Lower lobe of right lung (tissue), 2 donors: ENCODE data around the gene DDI2. TPM values are rescaled to one million over a fixed set of nuclear protein-coding genes. Genes with fewer than 3 reads are reported as not detected.

Experiments
- ATAC-seq, 2 donors: fragments of 200-7000 bp; cut with Tn5 transposase; one replicate each; pipeline ENCODE4 v1.9.1; 2020 to 2022; ENCODE audit warnings: mild to moderate bottlenecking in 2 of 2, moderate library complexity in 2 of 2
- DNase-seq: peaks from one replicate; pipeline ENCODE4 v3.0.0-alpha.2; 2020
- H3K27ac ChIP-seq: fragments of 200-600 bp; one replicate; pipeline ENCODE4 v1.8.0; 2022
- H3K27me3 ChIP-seq: fragments of 200-600 bp; one replicate; pipeline ENCODE4 v1.8.0; 2022; ENCODE audit warnings: low read depth
- H3K36me3 ChIP-seq: fragments of 200-600 bp; one replicate; pipeline ENCODE4 v1.8.0; 2022; ENCODE audit warnings: mild to moderate bottlenecking
- H3K4me1 ChIP-seq: fragments of 200-600 bp; one replicate; pipeline ENCODE4 v1.8.0; 2022
- H3K4me3 ChIP-seq: fragments of 200-600 bp; one replicate; pipeline ENCODE4 v1.8.0; 2022; ENCODE audit warnings: mild to moderate bottlenecking
- H3K9me3 ChIP-seq: fragments of 200-600 bp; one replicate; pipeline ENCODE4 v1.8.0; 2022
- intact Hi-C: fragments of 100-400 bp; cut with DNase I; formaldehyde crosslinking; loops from one replicate; pipeline ENCODE4 v1.11.0; 2022
- total RNA-seq: library from RNA; stranded (reverse); fragmentation: NEBNext Ultra II Directional; extraction: Animal tissue kit (Norgen Biotek cat#: 25700); gene quantifications from one replicate; pipeline ENCODE4 v1.2.1, GENCODE V29; 2021
- TF ChIP-seq, protein P1 (sequence below): fragments of 200-600 bp; IDR thresholded peaks from one replicate; pipeline ENCODE4 v1.8.0; 2022; ENCODE audit warnings: antibody characterized with exemption, mild to moderate bottlenecking
- donor health status: DM: no; HTN: yes; CAD: no; lungs with severe emphysema.

The DDI2 gene
- total RNA-seq, 1 donor from 2014 or later, result 48.8 TPM

DNA sequence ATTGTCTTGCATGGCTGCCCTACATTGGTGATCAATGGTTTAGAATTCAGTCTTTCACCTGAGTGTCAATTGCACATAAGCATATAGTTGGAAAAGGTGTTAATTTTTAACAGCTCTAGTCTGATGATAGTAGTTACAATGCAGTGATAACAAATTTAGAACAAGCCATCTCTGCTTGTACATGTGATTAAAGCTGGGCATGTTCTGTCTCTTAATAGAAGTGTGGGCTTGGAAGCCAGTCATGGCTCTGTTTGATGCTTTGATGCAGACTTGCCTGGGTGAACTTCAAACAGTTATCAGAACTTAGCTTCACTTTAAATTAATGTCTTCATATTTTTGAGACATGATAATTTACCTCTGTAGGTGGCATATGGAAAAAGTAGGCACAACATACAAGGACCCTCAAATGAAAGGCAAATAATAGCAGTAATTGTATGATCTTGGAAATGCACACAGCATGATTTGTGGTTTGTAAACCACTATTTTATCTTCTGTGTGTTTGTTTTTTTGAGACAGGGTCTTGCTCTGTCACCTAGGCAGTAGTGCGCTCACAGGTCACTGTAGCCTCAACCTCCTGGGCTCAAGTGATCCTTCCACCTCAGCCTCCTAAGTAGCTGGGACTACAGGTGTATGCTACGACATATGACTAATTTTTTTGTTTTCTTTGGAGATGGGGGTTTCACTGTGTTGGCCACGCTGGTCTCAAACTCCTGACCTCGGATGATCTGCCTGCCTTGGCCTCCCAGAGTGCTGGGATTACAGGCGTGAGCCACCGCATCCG is 3.8 kb downstream of the DDI2 start:
- Histone ChIP-seq H3K27ac (peak overlapping the region; percentile 96), H3K27me3 (no peaks in the 10 kb centered on the region), H3K36me3 (no peaks in the 10 kb centered on the region), H3K9me3 (no peaks in the 10 kb centered on the region), H3K4me3 (no peak overlapping the region), H3K4me1 (peaks cover 80% of the 10 kb centered on the region)
- ATAC-seq, result no peak
- intact Hi-C loops, result no loop called here
- TF ChIP-seq, protein P1, sequence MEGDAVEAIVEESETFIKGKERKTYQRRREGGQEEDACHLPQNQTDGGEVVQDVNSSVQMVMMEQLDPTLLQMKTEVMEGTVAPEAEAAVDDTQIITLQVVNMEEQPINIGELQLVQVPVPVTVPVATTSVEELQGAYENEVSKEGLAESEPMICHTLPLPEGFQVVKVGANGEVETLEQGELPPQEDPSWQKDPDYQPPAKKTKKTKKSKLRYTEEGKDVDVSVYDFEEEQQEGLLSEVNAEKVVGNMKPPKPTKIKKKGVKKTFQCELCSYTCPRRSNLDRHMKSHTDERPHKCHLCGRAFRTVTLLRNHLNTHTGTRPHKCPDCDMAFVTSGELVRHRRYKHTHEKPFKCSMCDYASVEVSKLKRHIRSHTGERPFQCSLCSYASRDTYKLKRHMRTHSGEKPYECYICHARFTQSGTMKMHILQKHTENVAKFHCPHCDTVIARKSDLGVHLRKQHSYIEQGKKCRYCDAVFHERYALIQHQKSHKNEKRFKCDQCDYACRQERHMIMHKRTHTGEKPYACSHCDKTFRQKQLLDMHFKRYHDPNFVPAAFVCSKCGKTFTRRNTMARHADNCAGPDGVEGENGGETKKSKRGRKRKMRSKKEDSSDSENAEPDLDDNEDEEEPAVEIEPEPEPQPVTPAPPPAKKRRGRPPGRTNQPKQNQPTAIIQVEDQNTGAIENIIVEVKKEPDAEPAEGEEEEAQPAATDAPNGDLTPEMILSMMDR, result no peak
- DNase-seq, result no peak

DNA sequence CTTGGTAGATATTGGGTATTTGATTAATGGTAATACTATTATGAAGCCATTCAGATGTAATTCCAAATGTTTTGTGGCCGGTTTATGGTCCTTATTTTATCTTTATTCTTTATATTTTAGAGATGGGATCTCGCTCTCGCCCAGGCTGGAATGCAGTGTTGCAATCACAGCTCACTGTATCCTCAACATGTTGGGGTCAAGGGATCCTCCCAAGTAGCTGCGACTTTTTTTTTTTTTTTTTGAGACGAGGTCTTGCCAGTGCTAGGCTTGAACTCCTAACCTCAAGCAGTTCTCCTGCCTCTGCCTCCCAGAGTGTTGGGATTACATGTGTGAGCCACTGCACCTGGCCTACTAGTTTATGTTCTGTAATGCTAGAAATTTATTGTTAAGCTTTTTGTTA is 4.7 kb downstream of the DDI2 start:
- peaks cover 5% of the 10 kb centered on the region for H3K36me3 ChIP-seq
- H3K9me3 ChIP-seq, result no peaks in the 10 kb centered on the region
- no peaks in the 10 kb centered on the region for H3K27me3 ChIP-seq
- ATAC-seq, result no peak
- intact Hi-C loops, result no loop called here
- TF ChIP-seq, protein P1, result no peak
- H3K27ac ChIP-seq, result peak overlapping the region; percentile 9
- peaks cover 83% of the 10 kb centered on the region for H3K4me1 ChIP-seq
- H3K4me3 ChIP-seq, result no peak overlapping the region
- no peak for DNase-seq

DNA sequence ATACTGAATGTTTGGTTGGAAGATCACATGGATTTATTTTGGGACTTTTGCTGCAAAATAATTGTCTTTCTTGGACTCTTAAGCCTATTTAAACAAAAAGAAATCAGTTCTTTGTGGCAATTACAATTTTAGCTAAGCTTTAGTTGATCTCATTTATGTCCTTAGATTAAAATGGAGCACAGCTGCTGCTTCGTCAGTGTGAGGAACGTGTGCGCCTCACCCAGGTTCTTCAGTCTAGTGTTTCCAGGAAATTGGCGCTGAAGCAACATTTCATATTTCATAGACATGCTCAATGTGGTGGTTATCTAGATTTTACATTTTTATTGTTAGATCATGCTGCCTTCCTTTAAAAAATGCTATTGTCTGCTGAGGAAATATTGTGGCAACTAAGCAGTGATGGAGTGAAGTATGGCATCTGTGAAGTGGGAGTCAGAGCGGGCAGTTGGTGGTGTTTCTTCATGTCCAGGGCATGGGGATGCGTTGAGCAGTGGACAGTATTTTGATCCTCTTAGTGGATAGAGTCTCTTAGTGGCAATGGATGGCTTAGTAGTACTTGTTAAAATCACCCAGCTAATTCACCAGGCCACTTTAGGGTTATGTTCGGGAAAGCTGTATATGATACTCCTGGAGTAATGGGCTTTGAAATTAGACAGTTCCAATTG is 5.6 kb downstream of the DDI2 start:
- Histone ChIP-seq H3K4me3 (no peak overlapping the region), H3K4me1 (peaks cover 92% of the 10 kb centered on the region), H3K27ac (peak overlapping the region; percentile 9), H3K9me3 (no peaks in the 10 kb centered on the region), H3K27me3 (no peaks in the 10 kb centered on the region), H3K36me3 (peaks cover 13% of the 10 kb centered on the region)
- DNase-seq, result no peak
- peak in 1 of 2 donors; percentile 50 for ATAC-seq
- intact Hi-C loops, result no loop called here
- TF ChIP-seq, protein P1, result no peak

DNA sequence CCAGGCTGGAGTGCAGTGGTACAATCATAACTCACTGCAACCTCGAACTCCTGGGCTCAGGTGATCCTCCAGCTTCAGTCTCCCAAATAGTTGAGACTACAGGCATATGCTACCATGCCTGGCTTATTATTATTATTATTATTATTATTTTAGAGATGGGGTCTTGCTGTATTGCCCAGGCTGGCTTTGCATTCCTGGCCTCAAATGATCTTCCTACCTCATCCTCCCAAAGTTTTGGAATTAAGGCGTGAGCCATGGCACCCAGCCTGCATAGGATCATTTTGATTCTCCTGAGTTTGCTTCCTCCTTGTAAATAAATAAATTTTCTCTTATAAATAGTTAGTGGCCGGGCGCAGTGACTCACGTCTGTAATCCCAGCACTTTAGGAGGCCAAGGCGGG is 6.2 kb downstream of the DDI2 start:
- H3K4me3 ChIP-seq, result no peak overlapping the region
- no peak overlapping the region for H3K27ac ChIP-seq
- TF ChIP-seq, protein P1, result no peak
- H3K36me3 ChIP-seq, result peaks cover 18% of the 10 kb centered on the region
- ATAC-seq, result no peak
- H3K9me3 ChIP-seq, result no peaks in the 10 kb centered on the region
- no peak for DNase-seq
- no peaks in the 10 kb centered on the region for H3K27me3 ChIP-seq
- H3K4me1 ChIP-seq, result peaks cover 93% of the 10 kb centered on the region
- intact Hi-C loops, result no loop called here

DNA sequence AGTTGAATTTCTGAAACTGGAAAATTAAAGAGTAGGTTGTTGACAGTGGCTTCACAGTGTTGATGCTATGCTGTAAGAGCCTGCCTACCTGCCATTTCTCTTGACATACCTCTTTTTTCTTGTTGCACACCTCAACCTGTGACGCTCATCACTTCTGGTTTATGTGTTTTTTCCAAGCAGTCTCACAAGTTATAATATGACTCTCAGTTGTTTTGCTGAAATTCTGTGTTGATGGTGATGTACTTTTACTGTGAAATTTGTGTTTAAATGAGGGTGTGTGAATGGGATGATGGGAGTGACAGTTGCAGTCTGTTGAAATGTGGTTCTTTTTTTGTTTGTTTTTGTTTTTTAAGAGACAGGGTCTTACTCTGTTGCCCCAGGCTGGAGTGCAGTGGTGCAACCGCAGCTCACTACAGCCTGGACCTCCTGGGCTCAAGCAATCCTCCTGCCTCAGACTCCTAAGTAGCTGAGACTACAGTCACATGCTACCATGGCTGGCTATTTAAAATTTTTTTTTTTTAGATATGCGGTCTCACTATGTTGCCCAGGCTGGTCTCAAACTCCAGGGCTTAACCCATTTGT is 7.0 kb downstream of the DDI2 start:
- intact Hi-C loops, result no loop called here
- no peak overlapping the region for H3K4me3 ChIP-seq
- DNase-seq (no peak), ATAC-seq (no peak)
- peaks cover 87% of the 10 kb centered on the region for H3K4me1 ChIP-seq
- H3K27me3 ChIP-seq, result no peaks in the 10 kb centered on the region
- TF ChIP-seq, protein P1, result no peak
- H3K36me3 ChIP-seq, result peaks cover 26% of the 10 kb centered on the region
- H3K9me3 ChIP-seq, result no peaks in the 10 kb centered on the region
- H3K27ac ChIP-seq, result no peak overlapping the region
